Type B pancreatic cell (in vitro differentiated cells): ENCODE measurements around the gene RBM19. TPM values are rescaled to one million over a fixed set of nuclear protein-coding genes. Genes with fewer than 3 reads are reported as not detected.

Source experiments
- DNase-seq: peaks from one replicate; pipeline ENCODE4 v3.0.0; 2021; ENCODE audit warnings: mixed read lengths; ENCODE audit not compliant: unreplicated experiment; ENCODE audit errors: extremely low spot score
- H3K27ac Mint-ChIP-seq: 2 replicates; pipeline ENCODE4 v1.8.0; 2021; ENCODE audit warnings: mild to moderate bottlenecking, mixed read lengths
- H3K27me3 Mint-ChIP-seq: 2 replicates; pipeline ENCODE4 v1.8.0; 2021; ENCODE audit warnings: mixed read lengths
- H3K36me3 Mint-ChIP-seq: 2 replicates; pipeline ENCODE4 v1.8.0; 2021; ENCODE audit warnings: mixed read lengths
- H3K4me1 Mint-ChIP-seq: one replicate; pipeline ENCODE4 v1.8.0; 2021; ENCODE audit warnings: mixed read lengths; ENCODE audit not compliant: unreplicated experiment
- H3K4me3 Mint-ChIP-seq: 2 replicates; pipeline ENCODE4 v1.8.0; 2021; ENCODE audit warnings: mild to moderate bottlenecking, mixed read lengths
- H3K9me3 Mint-ChIP-seq: 2 replicates; pipeline ENCODE4 v1.8.0; 2021; ENCODE audit warnings: mixed read lengths
- total RNA-seq: library from RNA; stranded (reverse); gene quantifications from 2 replicates; pipeline ENCODE4 v1.2.1, GENCODE V29; 2021; ENCODE audit warnings: low replicate concordance
- TF ChIP-seq, protein P1 (sequence below): fragments of 200-600 bp; sonication (generic); conservative IDR thresholded peaks from 2 replicates; pipeline ENCODE4 v1.5.0; 2021; ENCODE audit warnings: antibody characterized with exemption, mild to moderate bottlenecking

The RBM19 gene
- total RNA-seq, 1 donor from 2014 or later: 37.8 TPM

DNA sequence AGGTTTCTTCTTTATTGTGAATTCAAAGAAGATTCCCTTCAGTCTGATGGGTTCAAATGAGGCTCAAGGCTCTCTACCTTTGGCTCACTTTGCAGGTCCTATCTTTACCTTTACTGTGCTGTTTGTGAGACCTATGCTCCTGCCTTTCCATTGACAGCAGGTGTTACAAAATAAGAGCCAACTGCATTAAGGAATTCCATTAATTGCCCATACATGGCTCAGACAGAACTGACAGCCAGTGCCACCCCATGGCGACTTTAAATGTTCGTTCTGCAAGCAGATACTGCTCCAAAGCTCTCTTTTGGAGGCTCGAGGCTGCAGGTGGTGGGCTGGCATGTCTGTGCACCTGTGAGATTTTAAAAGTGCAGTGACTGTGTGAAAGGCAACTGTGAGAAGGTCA, 44.7 kb downstream of the RBM19 start:
- TF ChIP-seq, protein P1, sequence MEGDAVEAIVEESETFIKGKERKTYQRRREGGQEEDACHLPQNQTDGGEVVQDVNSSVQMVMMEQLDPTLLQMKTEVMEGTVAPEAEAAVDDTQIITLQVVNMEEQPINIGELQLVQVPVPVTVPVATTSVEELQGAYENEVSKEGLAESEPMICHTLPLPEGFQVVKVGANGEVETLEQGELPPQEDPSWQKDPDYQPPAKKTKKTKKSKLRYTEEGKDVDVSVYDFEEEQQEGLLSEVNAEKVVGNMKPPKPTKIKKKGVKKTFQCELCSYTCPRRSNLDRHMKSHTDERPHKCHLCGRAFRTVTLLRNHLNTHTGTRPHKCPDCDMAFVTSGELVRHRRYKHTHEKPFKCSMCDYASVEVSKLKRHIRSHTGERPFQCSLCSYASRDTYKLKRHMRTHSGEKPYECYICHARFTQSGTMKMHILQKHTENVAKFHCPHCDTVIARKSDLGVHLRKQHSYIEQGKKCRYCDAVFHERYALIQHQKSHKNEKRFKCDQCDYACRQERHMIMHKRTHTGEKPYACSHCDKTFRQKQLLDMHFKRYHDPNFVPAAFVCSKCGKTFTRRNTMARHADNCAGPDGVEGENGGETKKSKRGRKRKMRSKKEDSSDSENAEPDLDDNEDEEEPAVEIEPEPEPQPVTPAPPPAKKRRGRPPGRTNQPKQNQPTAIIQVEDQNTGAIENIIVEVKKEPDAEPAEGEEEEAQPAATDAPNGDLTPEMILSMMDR: no peak
- no peaks in the 10 kb centered on the region for H3K4me1 Mint-ChIP-seq
- H3K36me3 Mint-ChIP-seq: peaks cover 7% of the 10 kb centered on the region
- H3K9me3 Mint-ChIP-seq: no peaks in the 10 kb centered on the region
- no peak overlapping the region for H3K4me3 Mint-ChIP-seq
- H3K27ac Mint-ChIP-seq: no peak overlapping the region
- no peak for DNase-seq
- no peaks in the 10 kb centered on the region for H3K27me3 Mint-ChIP-seq

DNA sequence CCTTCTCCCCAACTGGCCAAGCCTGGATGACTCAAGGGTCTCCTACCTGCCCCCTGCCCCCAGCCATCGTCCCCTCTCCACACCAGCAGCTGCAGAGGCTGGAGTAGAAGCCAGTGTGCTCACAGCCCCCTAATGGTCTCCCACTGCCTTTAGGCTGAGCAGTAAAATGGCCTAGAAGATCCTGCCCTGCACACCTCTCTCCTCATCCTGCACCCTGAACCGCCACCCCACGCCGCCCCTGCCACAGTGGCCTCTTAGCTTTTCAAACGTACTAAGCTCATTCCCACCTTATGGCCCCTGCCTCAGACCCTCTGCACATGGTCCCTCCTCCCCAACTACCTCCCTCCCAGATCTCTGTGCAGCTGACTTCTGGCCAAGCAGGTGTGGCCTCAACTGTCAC, 46.3 kb downstream of the RBM19 start:
- Mint-ChIP-seq H3K4me3 (no peak overlapping the region), H3K27ac (no peak overlapping the region), H3K27me3 (no peaks in the 10 kb centered on the region), H3K4me1 (no peaks in the 10 kb centered on the region), H3K9me3 (no peaks in the 10 kb centered on the region), H3K36me3 (peaks cover 4% of the 10 kb centered on the region)
- TF ChIP-seq, protein P1: no peak
- DNase-seq: no peak

DNA sequence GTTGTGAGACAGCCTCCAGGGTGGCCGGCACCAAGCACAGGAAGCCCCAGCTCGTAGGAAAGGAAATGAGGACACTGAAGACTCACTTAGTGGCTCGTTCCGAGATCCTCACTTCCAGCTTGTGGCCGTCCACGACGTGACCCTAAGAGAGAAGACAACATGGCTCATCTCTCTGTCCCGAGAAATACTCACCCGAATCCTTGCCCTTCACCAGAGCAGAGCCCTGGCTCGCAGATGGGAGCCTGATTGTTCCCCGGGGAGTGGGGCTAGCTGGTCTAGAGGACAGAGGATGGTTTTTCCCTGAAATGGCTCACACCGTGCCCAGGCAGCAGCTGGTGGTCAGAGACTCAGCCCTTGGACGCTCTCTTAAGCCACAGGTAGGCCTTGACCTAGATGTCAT, 47.8 kb downstream of the RBM19 start:
- no peak for DNase-seq
- peaks cover under 1% of the 10 kb centered on the region for H3K4me1 Mint-ChIP-seq
- H3K27me3 Mint-ChIP-seq: no peaks in the 10 kb centered on the region
- TF ChIP-seq, protein P1: no peak
- H3K4me3 Mint-ChIP-seq: no peak overlapping the region
- H3K27ac Mint-ChIP-seq: no peak overlapping the region
- H3K36me3 Mint-ChIP-seq: peaks cover 4% of the 10 kb centered on the region
- no peaks in the 10 kb centered on the region for H3K9me3 Mint-ChIP-seq

- H3K27me3 Mint-ChIP-seq: no peaks in the 10 kb centered on the region
- H3K27ac Mint-ChIP-seq: no peak overlapping the region
- TF ChIP-seq, protein P1: no peak
- H3K4me3 Mint-ChIP-seq: no peak overlapping the region
- DNase-seq: no peak
- H3K36me3 Mint-ChIP-seq: peaks cover 4% of the 10 kb centered on the region
- H3K9me3 Mint-ChIP-seq: no peaks in the 10 kb centered on the region
- H3K4me1 Mint-ChIP-seq: peaks cover 9% of the 10 kb centered on the region
These were observed 48.7 kb downstream of the RBM19 start for GRCh38 chr12:113917393-113917792.

DNA sequence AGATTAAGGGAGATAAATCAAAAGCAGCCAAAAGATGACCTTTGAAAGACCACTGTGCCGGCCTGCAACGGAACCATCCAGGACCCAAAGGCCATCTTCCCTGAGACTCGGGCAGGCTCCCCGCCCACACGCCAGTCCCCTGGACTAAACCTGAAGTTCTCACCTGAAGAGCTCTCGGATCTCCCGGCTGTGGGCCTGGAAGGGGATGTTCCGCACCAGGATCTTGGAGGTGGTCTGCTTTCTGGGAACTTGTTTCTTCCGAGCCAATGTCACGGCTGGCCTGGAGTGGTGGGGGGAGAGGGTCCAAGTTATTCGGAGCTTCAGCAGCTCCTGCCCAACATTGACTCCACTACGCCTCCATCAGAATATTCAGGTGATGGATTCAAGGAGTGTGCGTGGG, 51.3 kb downstream of the RBM19 start:
- Mint-ChIP-seq H3K9me3 (no peaks in the 10 kb centered on the region), H3K27me3 (no peaks in the 10 kb centered on the region), H3K27ac (no peak overlapping the region), H3K36me3 (peaks cover 4% of the 10 kb centered on the region), H3K4me3 (no peak overlapping the region), H3K4me1 (peaks cover 9% of the 10 kb centered on the region)
- TF ChIP-seq, protein P1: no peak
- DNase-seq: no peak

DNA sequence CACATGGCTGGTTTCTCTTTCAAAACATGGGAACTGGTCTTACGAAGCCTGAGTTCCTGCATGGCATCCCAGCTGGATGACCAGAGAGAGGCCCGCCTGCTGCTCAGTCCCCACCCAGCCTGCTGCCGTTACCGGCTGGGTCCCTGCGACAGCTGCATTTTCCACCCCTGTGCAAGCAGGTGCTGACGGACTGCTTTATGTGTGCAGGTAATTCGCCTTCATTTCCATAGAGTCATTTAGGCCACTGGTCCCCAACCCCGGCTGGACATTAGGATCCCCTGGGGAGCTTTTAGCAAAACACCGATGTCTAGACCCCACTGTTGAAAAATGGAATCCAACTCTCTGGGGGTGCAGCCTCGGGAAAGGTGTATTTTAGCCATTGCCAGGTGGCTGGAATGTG, 51.9 kb downstream of the RBM19 start:
- Mint-ChIP-seq H3K36me3 (peaks cover 4% of the 10 kb centered on the region), H3K9me3 (no peaks in the 10 kb centered on the region), H3K27ac (no peak overlapping the region), H3K4me1 (peaks cover 9% of the 10 kb centered on the region), H3K27me3 (no peaks in the 10 kb centered on the region), H3K4me3 (no peak overlapping the region)
- no peak for DNase-seq
- TF ChIP-seq, protein P1: no peak
